H9 (cell line): ENCODE data around the gene PDCD1. TPM values are rescaled to one million over a fixed set of nuclear protein-coding genes. Genes with fewer than 3 reads are reported as not detected.

ENCODE experiments used
- DNase-seq: peaks from one replicate; pipeline ENCODE4 v3.0.0-alpha.2; 2017
- H2AFZ ChIP-seq: one replicate; pipeline ENCODE4 v1.6.1; 2013; ENCODE audit warnings: mild to moderate bottlenecking, low read length, control low read depth, moderate library complexity
- H2AK5ac ChIP-seq: 2 replicates; pipeline ENCODE4 v1.6.1; 2013; ENCODE audit warnings: low read length, control low read depth, mixed read lengths; ENCODE audit not compliant: insufficient read length
- H2BK120ac ChIP-seq: one replicate; pipeline ENCODE4 v1.6.1; 2013; ENCODE audit warnings: low read depth, mild to moderate bottlenecking, low read length, control low read depth, inconsistent platforms; ENCODE audit not compliant: poor library complexity, severe bottlenecking
- H2BK12ac ChIP-seq: 2 replicates; pipeline ENCODE4 v1.6.1; 2013; ENCODE audit warnings: low read length, control low read depth, mixed read lengths, low read depth; ENCODE audit not compliant: insufficient read length
- H2BK15ac ChIP-seq: 2 replicates; pipeline ENCODE4 v1.6.1; 2013; ENCODE audit warnings: low read depth, low read length, control low read depth
- H2BK20ac ChIP-seq: one replicate; pipeline ENCODE4 v1.6.1; 2013; ENCODE audit warnings: low read depth, mild to moderate bottlenecking, low read length, control low read depth, inconsistent platforms; ENCODE audit not compliant: poor library complexity, severe bottlenecking
- H2BK5ac ChIP-seq: 2 replicates; pipeline ENCODE4 v1.6.1; 2013; ENCODE audit warnings: low read length, control low read depth, mixed read lengths; ENCODE audit not compliant: insufficient read length
- H3K14ac ChIP-seq: 2 replicates; pipeline ENCODE4 v1.6.1; 2013; ENCODE audit warnings: low read length, control low read depth; ENCODE audit not compliant: insufficient read depth
- H3K18ac ChIP-seq: 2 replicates; pipeline ENCODE4 v1.6.1; 2013; ENCODE audit warnings: low read depth, mild to moderate bottlenecking, mixed read lengths, low read length, control low read depth; ENCODE audit not compliant: insufficient read length
- H3K23ac ChIP-seq: 2 replicates; pipeline ENCODE4 v1.6.1; 2013; ENCODE audit warnings: low read length, control low read depth, mixed read lengths, low read depth; ENCODE audit not compliant: insufficient read length
- H3K23me2 ChIP-seq: 2 replicates; pipeline ENCODE4 v1.6.1; 2013; ENCODE audit warnings: low read depth, mild to moderate bottlenecking, mixed read lengths, low read length, control low read depth; ENCODE audit not compliant: insufficient read length, poor library complexity, severe bottlenecking
- H3K27ac ChIP-seq: 2 replicates; pipeline ENCODE4 v1.5.1; 2013; ENCODE audit warnings: low read length, control low read depth, mixed read lengths, low read depth; ENCODE audit not compliant: insufficient read length
- H3K27me3 ChIP-seq: 2 replicates; pipeline ENCODE4 v1.6.1; 2013; ENCODE audit warnings: low read length, control low read depth, inconsistent platforms; ENCODE audit not compliant: insufficient read depth
- H3K4ac ChIP-seq: 2 replicates; pipeline ENCODE4 v1.6.1; 2013; ENCODE audit warnings: low read depth, mild to moderate bottlenecking, control low read depth, inconsistent platforms, low read length, moderate library complexity
- H3K4me1 ChIP-seq: 2 replicates; pipeline ENCODE4 v1.6.1; 2013; ENCODE audit warnings: low read length, control low read depth, inconsistent platforms; ENCODE audit not compliant: insufficient read depth
- H3K4me2 ChIP-seq: 2 replicates; pipeline ENCODE4 v1.6.1; 2013; ENCODE audit warnings: low read length, control low read depth, mixed read lengths; ENCODE audit not compliant: insufficient read length, insufficient read depth
- H3K56ac ChIP-seq: 2 replicates; pipeline ENCODE4 v1.6.1; 2013; ENCODE audit warnings: low read depth, mild to moderate bottlenecking, mixed read lengths, low read length, control low read depth; ENCODE audit not compliant: insufficient read length
- H3K79me1 ChIP-seq: 2 replicates; pipeline ENCODE4 v1.6.1; 2013; ENCODE audit warnings: low read depth, mild to moderate bottlenecking, moderate library complexity, low read length, control low read depth, inconsistent platforms; ENCODE audit not compliant: insufficient read depth, poor library complexity, severe bottlenecking
- H3K79me2 ChIP-seq: 2 replicates; pipeline ENCODE4 v1.6.1; 2013; ENCODE audit warnings: low read length, control low read depth, inconsistent platforms; ENCODE audit not compliant: insufficient read depth
- H3K9ac ChIP-seq: 2 replicates; pipeline ENCODE4 v1.6.1; 2013; ENCODE audit warnings: low read length, control low read depth, mixed read lengths; ENCODE audit not compliant: insufficient read length; ENCODE audit errors: extremely low read depth
- H3K9me3 ChIP-seq: one replicate; pipeline ENCODE4 v1.6.1; 2013; ENCODE audit warnings: low read depth, low read length, inconsistent platforms; ENCODE audit not compliant: control insufficient read depth
- H3T11ph ChIP-seq: one replicate; pipeline ENCODE4 v1.6.1; 2013; ENCODE audit warnings: mild to moderate bottlenecking, low read length, control low read depth, inconsistent platforms
- H4K20me1 ChIP-seq: one replicate; pipeline ENCODE4 v1.6.1; 2013; ENCODE audit not compliant: control insufficient read depth, insufficient read length, insufficient read depth
- H4K5ac ChIP-seq: 2 replicates; pipeline ENCODE4 v1.6.1; 2013; ENCODE audit warnings: low read depth, mild to moderate bottlenecking, mixed read lengths, low read length, control low read depth; ENCODE audit not compliant: insufficient read length
- H4K8ac ChIP-seq: replicated peaks from 2 replicates; pipeline ENCODE4 v1.6.1; 2013; ENCODE audit warnings: low read length, control low read depth, mixed read lengths, low read depth; ENCODE audit not compliant: insufficient read length
- H4K91ac ChIP-seq: 2 replicates; pipeline ENCODE4 v1.6.1; 2013; ENCODE audit warnings: low read depth, mild to moderate bottlenecking, moderate library complexity, mixed read lengths, low read length, control low read depth; ENCODE audit not compliant: insufficient read length
- H3K27ac Mint-ChIP-seq, 3 experiments: 2 replicates in 2 of 3; 3 replicates in 1 of 3; pipeline ENCODE4 v1.8.0; 2020 to 2021; ENCODE audit warnings: mixed read lengths in 3 of 3, mild to moderate bottlenecking in 1 of 3, moderate library complexity in 1 of 3
- H3K27me3 Mint-ChIP-seq: 2 replicates; pipeline ENCODE4 v1.8.0; 2021; ENCODE audit warnings: low read depth, mild to moderate bottlenecking, moderate library complexity, mixed read lengths
- H3K36me3 Mint-ChIP-seq, 3 experiments: 2 replicates in 2 of 3; 3 replicates in 1 of 3; pipeline ENCODE4 v1.8.0; 2020 to 2021; ENCODE audit warnings: low read depth in 3 of 3, mixed read lengths in 3 of 3; ENCODE audit not compliant: insufficient read depth in 1 of 3
- H3K4me1 Mint-ChIP-seq, 2 experiments: 2 replicates each; pipeline ENCODE4 v1.8.0; 2020; ENCODE audit warnings: mixed read lengths in 2 of 2
- H3K4me3 Mint-ChIP-seq, 2 experiments: 2 replicates in 1 of 2; 3 replicates in 1 of 2; pipeline ENCODE4 v1.8.0; 2020 to 2021; ENCODE audit warnings: mild to moderate bottlenecking in 2 of 2, mixed read lengths in 2 of 2, moderate library complexity in 1 of 2
- H3K9me3 Mint-ChIP-seq, 2 experiments: 2 replicates in 1 of 2; 3 replicates in 1 of 2; pipeline ENCODE4 v1.8.0; 2020; ENCODE audit warnings: mild to moderate bottlenecking in 2 of 2, mixed read lengths in 2 of 2, moderate library complexity in 1 of 2
- CTCF ChIP-seq: fragments of 200-600 bp; sonication (generic); conservative IDR thresholded peaks from 3 replicates; pipeline ENCODE4 v1.8.0; 2021; ENCODE audit warnings: antibody characterized with exemption, mild to moderate bottlenecking
- WGBS: extraction: QIAGEN DNeasy Blood & Tissue Kit; methylation state at CpG from one replicate; pipeline ENCODE4 v1.1.7; 2013; ENCODE audit warnings: missing lambda C conversion rate, low lambda C conversion rate, mixed read lengths; ENCODE audit not compliant: insufficient read length; ENCODE audit errors: extremely low coverage; 5-methylcytosine and 5-hydroxymethylcytosine counted together
- total RNA-seq: library from RNA; stranded (reverse); gene quantifications from 2 replicates; pipeline ENCODE4 v1.2.1, GENCODE V29; 2021

The PDCD1 gene
- total RNA-seq, 1 experiment from 2014 or later = 1.6 TPM

GRCh38 chr2:241873081-241873802 lies 14.5 kb upstream of the PDCD1 start:
- no peak overlapping the region for H3K27ac ChIP-seq
- no peaks in the 10 kb centered on the region for H3K9me3 ChIP-seq
- Mint-ChIP-seq H3K4me1 (peaks cover 0 to 6% of the 10 kb centered on the region in 2 experiments; a peak in 2 of 4 replicates), H3K4me3 (peak overlapping the region in 1 of 2 experiments; percentile 50; a peak in 1 of 5 replicates), H3K27me3 (peaks cover 7% of the 10 kb centered on the region), H3K36me3 (peaks cover 0 to 7% (median 4%) of the 10 kb centered on the region in 3 experiments; a peak in 4 of 7 replicates), H3K9me3 (peaks cover 15 to 18% of the 10 kb centered on the region in 2 experiments), H3K27ac (no peak overlapping the region)
- no peaks in the 10 kb centered on the region for H3K79me2 ChIP-seq
- H3K9ac ChIP-seq = no peak overlapping the region
- H2BK5ac ChIP-seq = no peak overlapping the region
- H2BK120ac ChIP-seq = no peak overlapping the region
- H2BK12ac ChIP-seq = no peak overlapping the region
- H3K4me1 ChIP-seq = no peaks in the 10 kb centered on the region
- no peak overlapping the region for H3K4ac ChIP-seq
- TF ChIP-seq CTCF = no peak
- H2BK15ac ChIP-seq = no peak overlapping the region
- H2BK20ac ChIP-seq = no peak overlapping the region
- no peak overlapping the region for H4K8ac ChIP-seq
- no peak overlapping the region for H3K14ac ChIP-seq
- no peaks in the 10 kb centered on the region for H3K79me1 ChIP-seq
- H4K91ac ChIP-seq = no peak overlapping the region
- H3K23ac ChIP-seq = no peak overlapping the region
- no peak for DNase-seq
- H3K4me2 ChIP-seq = no peak overlapping the region
- H3T11ph ChIP-seq = no peak overlapping the region
- WGBS = no CpG with 5 or more reads among the region's 54 CpGs
- no peaks in the 10 kb centered on the region for H4K20me1 ChIP-seq
- no peak overlapping the region for H3K18ac ChIP-seq
- H4K5ac ChIP-seq = no peak overlapping the region
- H2AK5ac ChIP-seq = no peak overlapping the region
- no peak overlapping the region for H3K56ac ChIP-seq
- H3K27me3 ChIP-seq = no peaks in the 10 kb centered on the region
- H2AFZ ChIP-seq = no peak overlapping the region
- no peaks in the 10 kb centered on the region for H3K23me2 ChIP-seq
